Esophagus muscularis mucosa (tissue), 4 donors: ENCODE data around the gene OGA. TPM values are rescaled to one million over a fixed set of nuclear protein-coding genes. Genes with fewer than 3 reads are reported as not detected.

ENCODE experiments used
- DNase-seq: peaks from one replicate; pipeline ENCODE4 v3.0.0-alpha.2; 2017; ENCODE audit errors: extremely low spot score
- H3K27ac ChIP-seq, 4 donors: fragments of 200-600 bp; sonication (generic); replicated peaks in 1 of 4; 1 replicate in 3 of 4; 2 replicates in 1 of 4; pipeline ENCODE4 v1.5.1; 2016 to 2019; ENCODE audit warnings: mild to moderate bottlenecking in 1 of 4
- H3K27me3 ChIP-seq, 4 donors: fragments of 200-600 bp; sonication (generic); one replicate each; pipeline versions ENCODE4 v1.5.1 to v1.6.0; 2016 to 2019
- H3K36me3 ChIP-seq, 4 donors: fragments of 200-600 bp; sonication (generic); one replicate each; pipeline ENCODE4 v1.5.1; 2016 to 2019
- H3K4me1 ChIP-seq, 4 donors: fragments of 200-600 bp; sonication (generic); one replicate each; pipeline ENCODE4 v1.5.1; 2016 to 2019
- H3K4me3 ChIP-seq, 4 donors: fragments of 200-600 bp; sonication (generic); 1 replicate in 2 of 4; 2 replicates in 2 of 4; pipeline ENCODE4 v1.5.1; 2016 to 2019; ENCODE audit warnings: mild to moderate bottlenecking in 4 of 4, moderate library complexity in 1 of 4
- H3K9me3 ChIP-seq, 4 donors: fragments of 200-600 bp; sonication (generic); 1 replicate in 3 of 4; 2 replicates in 1 of 4; pipeline ENCODE4 v1.5.1; 2016 to 2019
- EP300 ChIP-seq: sonication (generic); formaldehyde crosslinking; IDR thresholded peaks from one replicate; pipeline ENCODE4 v1.6.1; 2017; ENCODE audit warnings: antibody characterized with exemption
- POLR2A ChIP-seq: fragments of 450-650 bp; IDR thresholded peaks from one replicate; pipeline ENCODE4 v1.6.1; 2017; ENCODE audit warnings: antibody characterized with exemption, moderate library complexity, mild to moderate bottlenecking, low read depth
- POLR2AphosphoS5 ChIP-seq, 2 donors: sonication (generic); formaldehyde crosslinking; IDR thresholded peaks; one replicate each; pipeline ENCODE4 v1.6.1; 2017; ENCODE audit warnings: antibody characterized with exemption in 2 of 2
- WGBS: methylation state at CpG from one replicate; pipeline ENCODE4 v1.1.5; 2018; 5-methylcytosine and 5-hydroxymethylcytosine counted together
- intact Hi-C: fragments of 100-400 bp; cut with DNase I; formaldehyde crosslinking; loops from one replicate; pipeline ENCODE4 v1.15.1; 2023
- total RNA-seq, 4 donors: library from RNA; depleted of rRNA; stranded (reverse); fragments of >200 nt; gene quantifications; one replicate each; pipeline versions ENCODE4 v1.1.0 to v1.2.1, GENCODE V29; 2016
- TF ChIP-seq, protein P1 (sequence below), 3 experiments: fragments of 200-600 bp in 2 of 3; fragments of 450-650 bp in 1 of 3; sonication (generic) in 2 of 3; IDR thresholded peaks; one replicate each; pipeline ENCODE4 v1.5.1; 2017 to 2019; ENCODE audit warnings: antibody characterized with exemption in 3 of 3, mild to moderate bottlenecking in 2 of 3, moderate library complexity in 1 of 3

Gene OGA
- total RNA-seq, 4 donors from 2014 or later, result 85.4 to 131 (median 101) TPM

DNA sequence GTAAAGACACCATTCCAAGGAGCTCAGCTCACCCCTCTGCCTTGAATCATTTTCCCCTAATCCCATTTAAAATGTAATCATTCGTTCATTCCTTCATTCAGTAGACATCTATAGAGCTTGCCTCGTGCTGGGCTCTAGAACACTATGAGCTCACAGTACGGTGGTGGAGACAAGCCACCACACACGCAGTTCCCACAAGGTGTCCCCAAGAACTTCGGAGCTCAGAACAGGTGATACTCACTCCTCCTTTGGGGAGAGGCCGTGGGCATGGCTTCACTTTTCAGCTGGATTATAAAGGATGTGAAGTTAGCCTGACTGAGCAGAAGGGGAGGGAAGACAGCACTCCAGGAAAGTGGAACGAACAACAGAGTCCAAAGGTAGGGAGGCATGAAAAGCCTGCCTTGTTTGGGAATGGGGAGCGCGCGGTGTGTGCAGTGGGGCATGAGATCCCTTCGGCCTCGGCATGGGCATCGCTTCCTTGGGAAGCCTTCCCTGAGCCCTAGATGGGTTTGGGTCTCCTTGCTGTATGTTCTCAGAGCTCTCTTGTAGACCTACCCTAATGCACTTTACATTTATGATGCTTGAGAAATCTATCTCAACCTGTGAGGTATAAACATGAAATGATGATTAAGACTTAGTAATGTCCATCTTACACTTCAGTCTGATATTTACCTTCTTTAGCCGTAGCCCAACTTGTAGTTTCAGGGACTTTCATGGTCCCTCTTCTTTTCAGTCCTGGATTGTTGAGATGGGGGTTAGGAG is 809 bp upstream of the OGA start:
- Histone ChIP-seq H3K27me3 (no peaks in the 10 kb centered on the region), H3K36me3 (no peaks in the 10 kb centered on the region), H3K4me3 (peak overlapping the region; percentile 73 to 99 (median 94)), H3K4me1 (peaks cover 25 to 38% (median 33%) of the 10 kb centered on the region in 4 donors), H3K27ac (peak overlapping the region; percentile 88 to 98 (median 96)), H3K9me3 (no peaks in the 10 kb centered on the region)
- no peak for DNase-seq
- intact Hi-C loops, result loop anchor here (5.0 kb wide), 2 partner anchors 37 to 333 kb away; partner anchors contain the start of genes NOLC1 and NPM3
- TF ChIP-seq POLR2AphosphoS5 (IDR thresholded peaks at IDR 0.05) (no peak), POLR2A (no peak), EP300 (no peak)
- TF ChIP-seq, protein P1, sequence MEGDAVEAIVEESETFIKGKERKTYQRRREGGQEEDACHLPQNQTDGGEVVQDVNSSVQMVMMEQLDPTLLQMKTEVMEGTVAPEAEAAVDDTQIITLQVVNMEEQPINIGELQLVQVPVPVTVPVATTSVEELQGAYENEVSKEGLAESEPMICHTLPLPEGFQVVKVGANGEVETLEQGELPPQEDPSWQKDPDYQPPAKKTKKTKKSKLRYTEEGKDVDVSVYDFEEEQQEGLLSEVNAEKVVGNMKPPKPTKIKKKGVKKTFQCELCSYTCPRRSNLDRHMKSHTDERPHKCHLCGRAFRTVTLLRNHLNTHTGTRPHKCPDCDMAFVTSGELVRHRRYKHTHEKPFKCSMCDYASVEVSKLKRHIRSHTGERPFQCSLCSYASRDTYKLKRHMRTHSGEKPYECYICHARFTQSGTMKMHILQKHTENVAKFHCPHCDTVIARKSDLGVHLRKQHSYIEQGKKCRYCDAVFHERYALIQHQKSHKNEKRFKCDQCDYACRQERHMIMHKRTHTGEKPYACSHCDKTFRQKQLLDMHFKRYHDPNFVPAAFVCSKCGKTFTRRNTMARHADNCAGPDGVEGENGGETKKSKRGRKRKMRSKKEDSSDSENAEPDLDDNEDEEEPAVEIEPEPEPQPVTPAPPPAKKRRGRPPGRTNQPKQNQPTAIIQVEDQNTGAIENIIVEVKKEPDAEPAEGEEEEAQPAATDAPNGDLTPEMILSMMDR (IDR thresholded peaks at IDR 0.05), result no peak
- 13% methylated on average over 14 of the region's 14 CpGs for WGBS

DNA sequence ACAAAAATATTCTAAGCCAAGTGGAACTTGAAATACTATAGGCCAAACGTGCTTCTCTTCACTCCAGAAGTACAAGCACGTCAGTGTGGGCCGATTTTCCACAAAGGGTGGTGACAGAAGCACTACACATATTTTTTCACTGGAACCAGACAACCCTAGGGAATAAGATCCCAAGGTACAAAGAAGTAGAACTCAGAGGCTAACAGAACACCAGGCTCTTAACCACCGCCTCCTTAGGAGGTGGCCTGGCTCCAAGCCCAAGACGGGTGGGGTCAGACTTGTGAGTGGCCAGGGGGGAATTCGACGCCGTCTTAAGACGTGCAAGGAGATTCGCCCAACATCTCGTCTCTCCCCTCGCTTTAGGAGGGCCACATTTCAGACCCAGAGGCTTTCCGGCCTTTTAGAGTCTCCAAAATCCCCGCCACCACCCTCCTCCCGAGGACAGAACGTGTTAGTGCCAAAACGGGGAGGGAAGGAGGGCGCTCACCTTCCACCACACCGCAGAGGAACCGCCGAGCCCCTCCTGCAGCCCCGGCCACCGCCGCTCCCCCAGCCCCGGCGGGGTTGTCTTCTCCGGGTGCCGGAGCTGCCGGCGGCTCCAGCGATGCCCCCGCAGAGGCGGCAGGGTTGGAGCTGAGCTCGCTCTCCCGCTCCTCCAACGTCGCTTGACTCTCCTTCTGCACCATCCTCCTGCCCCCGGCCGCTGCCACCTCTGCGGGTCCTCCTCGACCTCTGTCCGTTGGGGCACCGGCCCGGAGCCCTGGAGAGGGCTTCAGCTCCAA is 716 bp downstream of the OGA start:
- H3K36me3 ChIP-seq, result peaks cover 0 to 6% (median under 1%) of the 10 kb centered on the region in 4 donors
- H3K27ac ChIP-seq, result peak overlapping the region; percentile 88 to 98 (median 96)
- peaks cover 39 to 54% (median 48%) of the 10 kb centered on the region in 4 donors for H3K4me1 ChIP-seq
- H3K27me3 ChIP-seq, result no peaks in the 10 kb centered on the region
- intact Hi-C loops, result loop anchor here (5.0 kb wide), 2 partner anchors 35 to 335 kb away; partner anchors contain the start of genes NOLC1 and NPM3
- H3K9me3 ChIP-seq, result no peaks in the 10 kb centered on the region
- peak; percentile 97 for DNase-seq
- peak; percentile 13 for TF ChIP-seq POLR2A
- peak; percentile 81 to 92 for TF ChIP-seq POLR2AphosphoS5 (IDR thresholded peaks at IDR 0.05)
- TF ChIP-seq EP300, result no peak
- TF ChIP-seq, protein P1 (IDR thresholded peaks at IDR 0.05), result no peak
- H3K4me3 ChIP-seq, result peak overlapping the region; percentile 73 to 99 (median 94)
- 0% methylated on average over 19 of the region's 44 CpGs for WGBS

GRCh38 chr10:101816913-101817336 is 1.3 kb downstream of the OGA start:
- H3K9me3 ChIP-seq, result no peaks in the 10 kb centered on the region
- no peak for TF ChIP-seq POLR2A
- TF ChIP-seq EP300, result no peak
- TF ChIP-seq, protein P1 (IDR thresholded peaks at IDR 0.05), result no peak
- TF ChIP-seq POLR2AphosphoS5 (IDR thresholded peaks at IDR 0.05), result no peak
- whole genome bisulfite sequencing, result 1% methylated on average over 14 of the region's 14 CpGs
- H3K27me3 ChIP-seq, result no peaks in the 10 kb centered on the region
- intact Hi-C loops, result loop anchor here (5.0 kb wide), 2 partner anchors 35 to 335 kb away; partner anchors contain the start of genes NOLC1 and NPM3
- DNase-seq, result no peak
- peak overlapping the region; percentile 73 to 99 (median 94) for H3K4me3 ChIP-seq
- H3K36me3 ChIP-seq, result peaks cover 5 to 12% (median 7%) of the 10 kb centered on the region in 4 donors
- H3K4me1 ChIP-seq, result peaks cover 44 to 60% (median 54%) of the 10 kb centered on the region in 4 donors
- H3K27ac ChIP-seq, result peak overlapping the region; percentile 88 to 98 (median 96)

- Histone ChIP-seq H3K4me1 (peaks cover 49 to 64% (median 58%) of the 10 kb centered on the region in 4 donors), H3K9me3 (no peaks in the 10 kb centered on the region), H3K36me3 (peaks cover 5 to 17% (median 11%) of the 10 kb centered on the region in 4 donors), H3K27me3 (no peaks in the 10 kb centered on the region), H3K4me3 (peak overlapping the region; percentile 73 to 99 (median 94)), H3K27ac (peak overlapping the region; percentile 88 to 98 (median 96))
- no peak for DNase-seq
- intact Hi-C loops, result loop anchor here (5.0 kb wide), 2 partner anchors 34 to 336 kb away; partner anchors contain the start of genes NOLC1 and NPM3
- TF ChIP-seq, protein P1 (IDR thresholded peaks at IDR 0.05), result no peak
- TF ChIP-seq POLR2AphosphoS5 (IDR thresholded peaks at IDR 0.05) (no peak), EP300 (no peak), POLR2A (no peak)
- 2% methylated on average over 5 of the region's 5 CpGs for WGBS
Measured at GRCh38 chr10:101816376-101816775, 1.9 kb downstream of the OGA start.
